H1 (cell line): ENCODE data around the gene SH3D19. TPM values are rescaled to one million over a fixed set of nuclear protein-coding genes. Genes with fewer than 3 reads are reported as not detected.
A peak's percentile ranks its signal among the peaks of the same experiment; 100 is the strongest.

Experiments
- CTCF ChIA-PET: fragments of 300-600 bp; sonication (Branson Sonifier 250); formaldehyde crosslinking; loops from one replicate; lab custom pipeline; 2021; ENCODE audit not compliant: partially characterized antibody; lab: Charles Lee
- POLR2A ChIA-PET: fragments of 300-600 bp; sonication (Branson Sonifier 250); formaldehyde crosslinking; loops from one replicate; lab custom pipeline; 2021; ENCODE audit warnings: inconsistent platforms; ENCODE audit not compliant: partially characterized antibody; lab: Charles Lee
- DNase-seq, 2 experiments: peaks; one replicate each; pipeline versions ENCODE4 v3.0.0 to v3.0.0-alpha.2; 2010 to 2022; ENCODE audit warnings: low spot score in 2 of 2, low read depth in 1 of 2, mixed read lengths in 1 of 2
- FAIRE-seq: peaks from 2 replicates; lab custom pipeline; 2011; peaks lifted over from hg19 to GRCh38; lab: Jason Lieb, UNC
- H2AFZ ChIP-seq: 2 replicates; pipeline ENCODE4 v1.8.1; 2012; ENCODE audit warnings: low read length, inconsistent platforms
- H2AK5ac ChIP-seq: 2 replicates; pipeline ENCODE4 v1.6.1; 2013; ENCODE audit warnings: low read depth, low read length
- H2BK120ac ChIP-seq: replicated peaks from 2 replicates; pipeline ENCODE3; 2013; ENCODE audit warnings: low read depth, low read length, inconsistent platforms
- H2BK12ac ChIP-seq: 2 replicates; pipeline ENCODE4 v1.6.1; 2013; ENCODE audit warnings: low read depth, low read length
- H2BK15ac ChIP-seq: 2 replicates; pipeline ENCODE4 v1.6.1; 2013; ENCODE audit warnings: low read length
- H2BK20ac ChIP-seq: 2 replicates; pipeline ENCODE4 v1.6.1; 2013; ENCODE audit warnings: low read length
- H2BK5ac ChIP-seq: 2 replicates; pipeline ENCODE4 v1.6.1; 2013; ENCODE audit warnings: low read depth, low read length
- H3K14ac ChIP-seq: 2 replicates; pipeline ENCODE4 v1.6.1; 2013; ENCODE audit warnings: inconsistent platforms; ENCODE audit not compliant: insufficient read length
- H3K18ac ChIP-seq: 2 replicates; pipeline ENCODE4 v1.6.1; 2013; ENCODE audit warnings: low read length; ENCODE audit errors: extremely low read depth
- H3K23ac ChIP-seq: 2 replicates; pipeline ENCODE4 v1.6.1; 2013; ENCODE audit warnings: inconsistent platforms; ENCODE audit not compliant: insufficient read length
- H3K23me2 ChIP-seq: 2 replicates; pipeline ENCODE4 v1.6.1; 2013; ENCODE audit warnings: low read depth, low read length
- H3K27ac ChIP-seq: 2 replicates; pipeline ENCODE4 v1.6.1; 2011; ENCODE audit warnings: low read depth, low read length, inconsistent platforms
- H3K27me3 ChIP-seq, 4 experiments: replicated peaks in 1 of 4; 1 replicate in 1 of 4; 2 replicates in 3 of 4; pipeline versions ENCODE4 v1.6.1 to v1.8.1; 2011 to 2013; ENCODE audit warnings: low read length in 3 of 4, mild to moderate bottlenecking in 3 of 4, inconsistent platforms in 2 of 4, mixed read lengths in 2 of 4, moderate library complexity in 1 of 4; ENCODE audit not compliant: control insufficient read depth in 3 of 4, insufficient read depth in 3 of 4; ENCODE audit errors: extremely low read depth in 1 of 4
- H3K36me3 ChIP-seq, 4 experiments: 2 replicates each; pipeline versions ENCODE4 v1.6.1 to v1.8.1; 2011 to 2013; ENCODE audit warnings: mild to moderate bottlenecking in 4 of 4, low read length in 3 of 4, moderate library complexity in 2 of 4, control low read depth in 1 of 4, inconsistent platforms in 1 of 4; ENCODE audit not compliant: insufficient read depth in 4 of 4, control insufficient read depth in 2 of 4
- H3K4ac ChIP-seq: replicated peaks from 2 replicates; pipeline ENCODE3; 2013; ENCODE audit warnings: low read length, low read depth, mixed read lengths, inconsistent platforms; ENCODE audit not compliant: insufficient read length
- H3K4me1 ChIP-seq, 4 experiments: replicated peaks in 1 of 4; 1 replicate in 1 of 4; 2 replicates in 3 of 4; pipeline versions ENCODE4 v1.6.1 to v1.8.1; 2011 to 2013; ENCODE audit warnings: low read length in 3 of 4, inconsistent platforms in 2 of 4, mixed read lengths in 1 of 4; ENCODE audit not compliant: insufficient read depth in 4 of 4, control insufficient read depth in 3 of 4
- H3K4me2 ChIP-seq, 2 experiments: 2 replicates each; pipeline versions ENCODE4 v1.6.1 to v1.8.1; 2011 to 2013; ENCODE audit warnings: low read depth in 2 of 2, low read length in 2 of 2, control low read depth in 1 of 2, inconsistent platforms in 1 of 2, mild to moderate bottlenecking in 1 of 2; ENCODE audit not compliant: insufficient read depth in 1 of 2
- H3K4me3 ChIP-seq, 4 experiments: fragments of 200-600, 300-600 bp in 1 of 4; sonication (generic), shearing (Covaris generic), sonication (Bioruptor Twin) in 1 of 4; 2 replicates each; pipeline versions ENCODE4 v1.5.1 to v1.8.1; 2011 to 2016; ENCODE audit warnings: low read length in 4 of 4, low read depth in 3 of 4, control low read depth in 2 of 4, inconsistent platforms in 2 of 4, mild to moderate bottlenecking in 2 of 4, mixed read lengths in 1 of 4, moderate library complexity in 1 of 4; ENCODE audit not compliant: insufficient read depth in 2 of 4; ENCODE audit errors: extremely low read depth in 1 of 4
- H3K56ac ChIP-seq: replicated peaks from 2 replicates; pipeline ENCODE3; 2013; ENCODE audit warnings: low read depth, mild to moderate bottlenecking, mixed read lengths, low read length, inconsistent platforms; ENCODE audit not compliant: insufficient read length
- H3K79me1 ChIP-seq: 2 replicates; pipeline ENCODE4 v1.6.1; 2013; ENCODE audit warnings: low read depth, low read length, control low read depth
- H3K79me2 ChIP-seq, 2 experiments: 2 replicates each; pipeline versions ENCODE4 v1.6.1 to v1.8.1; 2012 to 2013; ENCODE audit warnings: low read length in 2 of 2, mild to moderate bottlenecking in 2 of 2, inconsistent platforms in 1 of 2; ENCODE audit not compliant: insufficient read depth in 2 of 2, control insufficient read depth in 1 of 2
- H3K9ac ChIP-seq, 4 experiments: replicated peaks in 1 of 4; 1 replicate in 1 of 4; 2 replicates in 3 of 4; pipeline versions ENCODE4 v1.6.1 to v1.8.1; 2011 to 2013; ENCODE audit warnings: low read depth in 3 of 4, low read length in 3 of 4, control low read depth in 2 of 4, mild to moderate bottlenecking in 2 of 4, moderate library complexity in 2 of 4, inconsistent platforms in 1 of 4; ENCODE audit errors: extremely low read depth in 1 of 4
- H3K9me3 ChIP-seq, 2 experiments: 2 replicates each; pipeline versions ENCODE4 v1.6.1 to v1.8.1; 2012 to 2013; ENCODE audit warnings: mild to moderate bottlenecking in 2 of 2, moderate library complexity in 2 of 2, control low read depth in 1 of 2, inconsistent platforms in 1 of 2, low read depth in 1 of 2, low read length in 1 of 2, mixed read lengths in 1 of 2; ENCODE audit not compliant: insufficient read depth in 2 of 2
- H4K20me1 ChIP-seq, 2 experiments: replicated peaks in 1 of 2; 2 replicates each; pipeline versions ENCODE3 to v1.8.1; 2011 to 2013; ENCODE audit warnings: inconsistent platforms in 2 of 2, low read length in 2 of 2, mild to moderate bottlenecking in 1 of 2; ENCODE audit not compliant: insufficient read depth in 2 of 2, control insufficient read depth in 1 of 2
- H4K5ac ChIP-seq: 2 replicates; pipeline ENCODE4 v1.6.1; 2013; ENCODE audit warnings: low read length, low read depth, mixed read lengths, inconsistent platforms; ENCODE audit not compliant: insufficient read length
- H4K8ac ChIP-seq: 2 replicates; pipeline ENCODE4 v1.8.0; 2013; ENCODE audit warnings: mild to moderate bottlenecking, moderate library complexity, low read length, inconsistent platforms; ENCODE audit not compliant: insufficient read depth; ENCODE audit errors: extremely low read depth
- H4K91ac ChIP-seq: replicated peaks from 2 replicates; pipeline ENCODE3; 2013; ENCODE audit warnings: low read length, mixed read lengths, inconsistent platforms; ENCODE audit not compliant: insufficient read length
- SIRT6 ChIP-seq: IDR thresholded peaks from one replicate; pipeline ENCODE4 v1.7.1; 2012; ENCODE audit warnings: low read length, inconsistent platforms
- polyA plus RNA-seq, 7 experiments: library from polyadenylated mRNA; depleted of rRNA in 3 of 7; stranded (reverse) in 5 of 7; unstranded in 2 of 7; fragments of >200 nt in 5 of 7; fragments of 200-250 nt in 2 of 7; gene quantifications; 1 replicate in 5 of 7; 2 replicates in 1 of 7; 4 replicates in 1 of 7; pipeline versions ENCODE4 v1.2.1 to v1.2.3, GENCODE V29; 2011 to 2013; ENCODE audit warnings: missing spikeins in 2 of 7, mixed read lengths in 2 of 7
- total RNA-seq: library from RNA; stranded (reverse); fragmentation: NEBNext Ultra II Directional; extraction: Animal tissue kit (Norgen Biotek cat#: 25700); gene quantifications from 2 replicates; pipeline ENCODE4 v1.2.1, GENCODE V29; 2021
- TF ChIP-seq, protein P1 (sequence below), 3 experiments: IDR thresholded peaks; 1 replicate in 2 of 3; 2 replicates in 1 of 3; pipeline versions ENCODE4 v1.5.1 to v1.6.1; 2011; ENCODE audit warnings: low read length in 3 of 3, mild to moderate bottlenecking in 3 of 3, inconsistent platforms in 2 of 3, low read depth in 1 of 3, moderate library complexity in 1 of 3; ENCODE audit not compliant: insufficient read depth in 1 of 3; ENCODE audit errors: control extremely low read depth in 1 of 3

The SH3D19 gene
- total and polyA plus RNA-seq, 2 of the 8 experiments (the other 6 are each of a cell fraction or from before 2014, with no cell fraction given): 11.7 to 51.3 TPM

DNA sequence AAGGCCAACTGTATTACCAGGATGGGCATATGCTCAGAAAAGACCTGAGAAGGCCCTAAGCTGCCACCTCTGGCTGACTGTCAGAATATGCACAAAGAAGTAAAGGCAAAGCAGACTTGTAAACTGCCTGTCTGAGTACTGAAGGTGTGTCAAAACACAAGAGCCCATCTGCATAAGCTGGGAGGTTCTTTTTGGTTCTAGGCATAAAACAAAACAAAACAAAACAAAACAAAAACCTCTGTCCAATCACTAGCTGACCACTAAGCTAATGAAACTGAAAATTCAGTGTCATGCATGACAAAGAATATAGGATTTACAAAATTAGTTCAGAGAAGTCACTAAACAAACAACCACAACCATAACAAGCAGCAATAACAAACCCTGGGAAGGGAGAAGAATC is 20.6 kb downstream of the SH3D19 start:
- Histone ChIP-seq H3K9ac (no peak overlapping the region), H2BK20ac (no peak overlapping the region), H2BK15ac (no peak overlapping the region), H4K20me1 (peaks cover 0 to 9% of the 10 kb centered on the region in 2 experiments), H4K8ac (no peak overlapping the region), H3K23ac (no peak overlapping the region), H2BK12ac (no peak overlapping the region), H3K9me3 (no peaks in the 10 kb centered on the region), H3K18ac (no peak overlapping the region), H3K4ac (no peak overlapping the region), H3K14ac (no peak overlapping the region), H2AFZ (no peak overlapping the region), H3K79me1 (peaks cover 10% of the 10 kb centered on the region), H3K4me1 (peaks cover 4 to 7% (median 4%) of the 10 kb centered on the region in 4 experiments), H3K79me2 (peaks cover 0 to 85% of the 10 kb centered on the region in 2 experiments; a peak in 3 of 4 replicates), H4K91ac (no peak overlapping the region), H3K27ac (no peak overlapping the region), H3K23me2 (no peaks in the 10 kb centered on the region), H4K5ac (no peak overlapping the region), H2BK5ac (no peak overlapping the region), H3K4me3 (no peak overlapping the region), H2BK120ac (no peak overlapping the region), H3K56ac (no peak overlapping the region), H2AK5ac (no peak overlapping the region), H3K4me2 (no peak overlapping the region), H3K36me3 (no peaks in the 10 kb centered on the region), H3K27me3 (no peaks in the 10 kb centered on the region)
- peak; percentile 32 for FAIRE-seq
- TF ChIP-seq SIRT6: no peak
- TF ChIP-seq, protein P1, sequence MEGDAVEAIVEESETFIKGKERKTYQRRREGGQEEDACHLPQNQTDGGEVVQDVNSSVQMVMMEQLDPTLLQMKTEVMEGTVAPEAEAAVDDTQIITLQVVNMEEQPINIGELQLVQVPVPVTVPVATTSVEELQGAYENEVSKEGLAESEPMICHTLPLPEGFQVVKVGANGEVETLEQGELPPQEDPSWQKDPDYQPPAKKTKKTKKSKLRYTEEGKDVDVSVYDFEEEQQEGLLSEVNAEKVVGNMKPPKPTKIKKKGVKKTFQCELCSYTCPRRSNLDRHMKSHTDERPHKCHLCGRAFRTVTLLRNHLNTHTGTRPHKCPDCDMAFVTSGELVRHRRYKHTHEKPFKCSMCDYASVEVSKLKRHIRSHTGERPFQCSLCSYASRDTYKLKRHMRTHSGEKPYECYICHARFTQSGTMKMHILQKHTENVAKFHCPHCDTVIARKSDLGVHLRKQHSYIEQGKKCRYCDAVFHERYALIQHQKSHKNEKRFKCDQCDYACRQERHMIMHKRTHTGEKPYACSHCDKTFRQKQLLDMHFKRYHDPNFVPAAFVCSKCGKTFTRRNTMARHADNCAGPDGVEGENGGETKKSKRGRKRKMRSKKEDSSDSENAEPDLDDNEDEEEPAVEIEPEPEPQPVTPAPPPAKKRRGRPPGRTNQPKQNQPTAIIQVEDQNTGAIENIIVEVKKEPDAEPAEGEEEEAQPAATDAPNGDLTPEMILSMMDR (IDR thresholded peaks at IDR 0.05; ENCODE audit: control extremely low read depth in 1 of 3, insufficient read depth in 1 of 3, low read depth in 1 of 3, low read length in 3 of 3): peak in 1 of 3 experiments; percentile 10; a peak in 1 of 4 replicates
- no peak for DNase-seq
- POLR2A ChIA-PET: interaction anchor here (0.9 to 3.4 kb wide), 5 partner anchors 12 to 20 kb away, joined by 3 to 16 read pairs (median 6); partner anchors contain the start of gene SH3D19
- CTCF ChIA-PET: interaction anchor here (0.5 to 7.1 kb wide), 18 partner anchors 9 to 308 kb away, joined by 3 to 59 read pairs (median 3); partner anchors contain the start of gene PRSS48
